GM10248 (cell line): Measurements from ENCODE around the gene FOXD2.

ENCODE experiments used
- CTCF ChIA-PET: fragments of 300-600 bp; sonication (Branson Sonifier 250); formaldehyde crosslinking; extraction: SDS; loops from one replicate; lab custom pipeline; 2021; ENCODE audit warnings: antibody characterized with exemption; lab: Yijun Ruan, JAX
- POLR2A ChIA-PET: fragments of 350-650 bp; sonication (Branson Sonifier 250); formaldehyde crosslinking; extraction: SDS; loops from one replicate; lab custom pipeline; 2020; ENCODE audit warnings: antibody characterized with exemption; lab: Yijun Ruan, JAX
- DNase-seq: peaks from one replicate; pipeline ENCODE4 v3.0.0; 2012; ENCODE audit errors: extremely low spot score
- TF ChIP-seq, protein P1 (sequence below): IDR thresholded peaks from 2 replicates; pipeline ENCODE4 v1.5.1; 2012; ENCODE audit warnings: mild to moderate bottlenecking, low read depth; ENCODE audit errors: extremely low read depth, missing control alignments, control extremely low read depth

The FOXD2 gene

DNA sequence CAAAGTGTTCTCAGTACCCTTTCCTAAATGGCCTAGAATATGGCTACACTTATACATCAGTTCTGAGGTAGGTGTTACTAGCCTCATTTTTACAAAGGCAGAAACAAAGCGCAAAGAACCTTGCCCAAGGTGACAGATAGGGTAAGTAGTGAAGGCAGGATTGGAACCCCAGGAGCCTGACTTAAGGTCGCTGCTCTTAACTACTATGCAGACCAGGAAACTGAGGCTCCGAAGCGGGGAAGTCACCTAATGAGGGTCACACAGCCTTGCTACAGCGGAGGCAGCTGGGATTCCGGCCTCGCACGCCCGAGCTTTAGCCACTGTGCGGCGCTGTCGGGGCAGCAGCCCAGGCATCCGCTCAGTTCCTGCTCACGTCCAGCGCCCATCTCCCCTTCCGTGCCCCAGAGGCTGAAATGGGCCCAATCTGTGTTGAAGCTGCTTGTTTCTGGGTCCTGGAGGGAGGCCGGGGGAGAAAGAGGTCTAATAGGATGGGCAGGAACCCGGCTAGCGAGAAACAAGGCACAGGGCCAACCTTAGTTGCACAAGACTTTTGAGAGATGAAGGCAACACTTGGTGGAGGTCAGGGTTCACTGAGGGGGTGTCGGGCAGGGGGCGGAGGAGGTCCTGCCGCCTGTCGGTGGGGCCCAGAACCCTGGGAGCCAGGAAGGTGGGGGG, 1.4 kb upstream of the FOXD2 start:
- POLR2A ChIA-PET = no interaction called here
- TF ChIP-seq, protein P1, sequence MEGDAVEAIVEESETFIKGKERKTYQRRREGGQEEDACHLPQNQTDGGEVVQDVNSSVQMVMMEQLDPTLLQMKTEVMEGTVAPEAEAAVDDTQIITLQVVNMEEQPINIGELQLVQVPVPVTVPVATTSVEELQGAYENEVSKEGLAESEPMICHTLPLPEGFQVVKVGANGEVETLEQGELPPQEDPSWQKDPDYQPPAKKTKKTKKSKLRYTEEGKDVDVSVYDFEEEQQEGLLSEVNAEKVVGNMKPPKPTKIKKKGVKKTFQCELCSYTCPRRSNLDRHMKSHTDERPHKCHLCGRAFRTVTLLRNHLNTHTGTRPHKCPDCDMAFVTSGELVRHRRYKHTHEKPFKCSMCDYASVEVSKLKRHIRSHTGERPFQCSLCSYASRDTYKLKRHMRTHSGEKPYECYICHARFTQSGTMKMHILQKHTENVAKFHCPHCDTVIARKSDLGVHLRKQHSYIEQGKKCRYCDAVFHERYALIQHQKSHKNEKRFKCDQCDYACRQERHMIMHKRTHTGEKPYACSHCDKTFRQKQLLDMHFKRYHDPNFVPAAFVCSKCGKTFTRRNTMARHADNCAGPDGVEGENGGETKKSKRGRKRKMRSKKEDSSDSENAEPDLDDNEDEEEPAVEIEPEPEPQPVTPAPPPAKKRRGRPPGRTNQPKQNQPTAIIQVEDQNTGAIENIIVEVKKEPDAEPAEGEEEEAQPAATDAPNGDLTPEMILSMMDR = peak; percentile 96
- DNase-seq = peak; percentile 88
- CTCF ChIA-PET = interaction anchor here (0.6 to 8.6 kb wide), 37 partner anchors 8 to 349 kb away, joined by 3 to 226 read pairs (median 4); no protein-coding TSS in a partner anchor

DNA sequence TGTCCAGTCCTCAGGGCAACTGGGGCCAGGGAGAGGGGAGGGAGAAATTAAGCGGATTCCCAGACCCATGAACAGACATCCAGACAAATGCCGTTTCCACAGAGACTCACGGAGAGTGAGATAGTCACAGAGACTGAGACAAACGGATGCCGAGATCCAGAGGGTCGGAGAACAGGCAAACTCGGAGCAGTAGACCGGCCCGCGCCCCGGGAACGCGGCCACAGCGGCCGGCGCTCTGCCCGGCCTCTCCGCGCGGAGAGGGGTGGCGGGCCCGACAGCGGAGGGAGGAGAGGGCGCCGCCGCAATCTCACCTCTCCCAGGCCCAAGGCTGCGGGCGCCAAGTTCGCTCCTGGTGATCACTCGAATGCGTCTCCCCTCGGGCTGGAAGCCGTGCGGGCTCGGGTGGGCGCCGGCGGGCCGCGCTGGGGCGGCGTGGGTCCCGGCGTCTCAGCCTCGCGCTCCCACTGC, 831 bp upstream of the FOXD2 start:
- ChIA-PET POLR2A (interaction anchor here (1.1 kb wide), 1 partner anchor 102 kb away, joined by 3 read pairs; no protein-coding TSS in a partner anchor), CTCF (interaction anchor here (0.6 to 8.6 kb wide), 95 partner anchors 8 to 505 kb away, joined by 3 to 226 read pairs (median 4); partner anchors contain the start of genes CMPK1 and STIL)
- TF ChIP-seq, protein P1 = no peak
- DNase-seq = no peak

DNA sequence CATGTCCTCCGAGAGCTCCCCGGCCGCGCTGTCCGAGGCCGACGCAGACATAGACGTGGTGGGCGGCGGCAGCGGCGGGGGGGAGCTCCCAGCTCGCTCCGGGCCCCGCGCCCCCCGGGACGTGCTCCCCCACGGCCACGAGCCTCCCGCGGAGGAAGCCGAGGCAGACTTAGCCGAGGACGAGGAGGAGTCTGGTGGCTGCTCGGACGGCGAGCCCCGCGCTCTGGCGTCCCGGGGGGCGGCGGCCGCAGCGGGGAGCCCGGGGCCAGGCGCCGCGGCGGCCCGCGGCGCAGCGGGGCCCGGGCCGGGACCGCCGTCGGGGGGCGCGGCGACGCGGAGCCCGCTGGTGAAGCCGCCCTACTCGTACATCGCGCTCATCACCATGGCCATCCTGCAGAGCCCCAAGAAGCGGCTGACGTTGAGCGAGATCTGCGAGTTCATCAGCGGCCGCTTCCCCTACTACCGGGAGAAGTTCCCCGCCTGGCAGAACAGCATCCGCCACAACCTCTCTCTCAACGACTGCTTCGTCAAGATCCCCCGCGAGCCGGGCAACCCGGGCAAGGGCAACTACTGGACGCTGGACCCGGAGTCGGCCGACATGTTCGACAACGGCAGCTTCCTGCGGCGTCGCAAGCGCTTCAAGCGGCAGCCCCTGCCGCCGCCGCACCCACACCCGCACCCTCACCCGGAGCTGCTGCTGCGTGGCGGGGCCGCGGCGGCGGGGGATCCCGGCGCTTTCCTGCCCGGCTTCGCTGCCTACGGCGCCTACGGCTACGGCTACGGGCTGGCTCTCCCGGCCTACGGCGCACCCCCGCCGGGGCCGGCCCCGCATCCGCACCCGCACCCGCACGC, 547 bp downstream of the FOXD2 start:
- ChIA-PET POLR2A (interaction anchor here (0.6 to 1.1 kb wide), 3 partner anchors 104 to 1306 kb away, joined by 3 to 5 read pairs (median 3); partner anchors contain the start of gene PIK3R3), CTCF (interaction anchor here (0.7 to 8.6 kb wide), 55 partner anchors 9 to 362 kb away, joined by 3 to 226 read pairs (median 4); partner anchors contain the start of genes CMPK1 and STIL)
- TF ChIP-seq, protein P1 = no peak
- peak; percentile 47 for DNase-seq

DNA sequence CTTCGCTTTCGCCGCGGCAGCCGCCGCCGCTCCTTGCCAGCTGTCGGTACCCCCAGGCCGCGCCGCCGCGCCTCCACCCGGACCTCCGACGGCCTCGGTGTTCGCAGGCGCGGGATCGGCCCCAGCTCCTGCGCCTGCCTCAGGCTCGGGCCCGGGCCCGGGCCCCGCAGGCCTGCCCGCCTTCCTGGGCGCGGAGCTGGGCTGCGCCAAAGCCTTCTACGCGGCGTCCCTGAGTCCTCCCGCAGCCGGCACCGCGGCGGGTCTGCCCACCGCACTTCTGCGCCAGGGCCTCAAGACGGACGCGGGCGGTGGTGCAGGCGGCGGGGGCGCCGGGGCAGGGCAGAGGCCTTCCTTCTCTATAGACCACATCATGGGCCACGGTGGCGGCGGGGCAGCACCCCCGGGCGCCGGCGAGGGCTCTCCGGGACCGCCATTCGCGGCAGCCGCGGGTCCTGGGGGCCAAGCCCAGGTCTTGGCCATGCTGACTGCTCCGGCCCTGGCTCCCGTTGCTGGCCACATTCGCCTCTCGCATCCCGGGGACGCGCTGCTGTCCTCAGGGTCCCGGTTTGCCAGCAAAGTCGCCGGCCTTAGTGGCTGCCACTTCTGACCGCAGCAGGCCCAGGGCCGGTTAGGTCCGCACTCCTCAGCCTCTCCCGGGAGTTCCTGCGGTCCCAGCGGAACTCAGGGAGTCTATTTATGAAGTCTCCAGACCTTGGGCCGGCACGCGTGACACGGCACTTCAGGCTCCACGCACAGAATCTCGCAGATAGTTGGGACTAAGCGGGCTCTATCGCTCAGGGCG, 1.4 kb downstream of the FOXD2 start:
- CTCF ChIA-PET = interaction anchor here (2.0 to 8.6 kb wide), 7 partner anchors 9 to 282 kb away, joined by 7 to 226 read pairs (median 41); no protein-coding TSS in a partner anchor
- POLR2A ChIA-PET = no interaction called here
- TF ChIP-seq, protein P1 = no peak
- no peak for DNase-seq

DNA sequence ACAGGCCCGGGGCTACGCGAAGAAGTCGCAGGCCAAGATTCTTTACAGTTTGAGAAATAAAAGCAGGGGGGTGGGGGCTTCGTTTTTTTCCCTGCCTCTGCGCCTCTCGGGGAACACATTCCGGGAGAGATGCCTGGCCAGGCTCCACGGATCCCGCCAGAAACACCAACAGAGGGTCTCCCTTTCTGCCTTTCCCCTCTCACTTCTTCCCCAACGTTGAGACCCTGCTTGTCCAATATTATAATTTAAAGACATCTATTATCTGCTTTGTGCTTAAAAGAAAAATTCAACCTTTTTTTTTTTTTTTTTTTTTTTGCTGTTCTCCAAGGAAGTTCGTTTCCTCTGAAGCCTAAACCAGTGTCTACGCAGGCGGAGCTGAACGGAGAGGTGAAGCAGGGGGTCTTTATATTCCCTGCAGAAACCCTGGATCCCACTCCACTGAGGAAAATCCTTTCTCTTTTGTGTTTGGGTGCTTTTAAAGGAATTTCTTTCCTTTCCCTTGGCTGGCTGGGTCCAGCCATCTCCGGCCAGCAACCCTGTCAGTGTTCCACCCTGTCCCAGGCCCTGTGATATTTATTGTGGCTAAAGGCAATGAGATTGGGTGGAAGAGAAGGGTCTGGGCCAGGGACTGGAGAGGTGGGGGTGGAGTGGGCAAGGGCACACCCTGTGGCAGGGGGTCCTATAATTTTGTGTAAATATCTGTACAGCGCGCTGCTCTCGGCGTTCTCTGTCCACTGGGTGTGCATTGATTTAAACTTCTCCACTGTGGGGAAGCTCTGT, 2.2 kb downstream of the FOXD2 start:
- ChIA-PET POLR2A (no interaction called here), CTCF (interaction anchor here (1.0 to 3.2 kb wide), 5 partner anchors 8 to 286 kb away, joined by 4 to 16 read pairs (median 5); no protein-coding TSS in a partner anchor)
- TF ChIP-seq, protein P1 = no peak
- DNase-seq = no peak
